Lung (tissue), 12 donors: ENCODE measurements around the gene ANXA9. TPM values are rescaled to one million over a fixed set of nuclear protein-coding genes. Genes with fewer than 3 reads are reported as not detected.
A peak's percentile ranks its signal among the peaks of the same experiment; 100 is the strongest.

Experiments
- ATAC-seq: fragments of 200-7000 bp; cut with Tn5 transposase; one replicate; pipeline ENCODE4 v1.9.1; 2020; ENCODE audit warnings: moderate number of reproducible peaks; ENCODE audit not compliant: insufficient read depth, low FRiP score
- DNase-seq, 3 donors: peaks; one replicate each; pipeline ENCODE4 v3.0.0-alpha.2; 2013 to 2017
- H3K27ac ChIP-seq, 2 donors: one replicate each; pipeline ENCODE4 v1.5.1; 2013; ENCODE audit warnings: mild to moderate bottlenecking in 2 of 2, moderate library complexity in 2 of 2, control low read depth in 1 of 2, inconsistent platforms in 1 of 2, low read depth in 1 of 2, low read length in 1 of 2
- H3K27me3 ChIP-seq, 3 donors: one replicate each; pipeline ENCODE4 v1.5.1; 2013; ENCODE audit warnings: low read length in 2 of 3; ENCODE audit not compliant: control insufficient read depth in 3 of 3, insufficient read depth in 3 of 3
- H3K36me3 ChIP-seq, 4 donors: one replicate each; pipeline ENCODE4 v1.5.1; 2013; ENCODE audit warnings: low read length in 4 of 4, mild to moderate bottlenecking in 1 of 4, moderate library complexity in 1 of 4; ENCODE audit not compliant: control insufficient read depth in 4 of 4, insufficient read depth in 4 of 4
- H3K4me1 ChIP-seq, 5 donors: one replicate each; pipeline ENCODE4 v1.5.1; 2013; ENCODE audit warnings: low read length in 5 of 5, mild to moderate bottlenecking in 2 of 5, moderate library complexity in 1 of 5; ENCODE audit not compliant: control insufficient read depth in 5 of 5, insufficient read depth in 5 of 5
- H3K4me3 ChIP-seq: one replicate; pipeline ENCODE4 v1.5.1; 2013; ENCODE audit warnings: mild to moderate bottlenecking, control low read depth, moderate library complexity
- H3K9ac ChIP-seq, 2 donors: one replicate each; pipeline ENCODE4 v1.5.1; 2013; ENCODE audit warnings: low read length in 2 of 2, control low read depth in 1 of 2; ENCODE audit not compliant: insufficient read depth in 1 of 2
- H3K9me3 ChIP-seq, 4 donors: one replicate each; pipeline ENCODE4 v1.5.1; 2013; ENCODE audit warnings: low read length in 3 of 4, mild to moderate bottlenecking in 1 of 4, moderate library complexity in 1 of 4; ENCODE audit not compliant: control insufficient read depth in 4 of 4, insufficient read depth in 3 of 4
- CTCF ChIP-seq: IDR thresholded peaks from 2 replicates; pipeline ENCODE4 v1.5.1; 2012; ENCODE audit warnings: mild to moderate bottlenecking; ENCODE audit errors: control extremely low read depth, extremely low read depth
- WGBS, 2 donors: extraction: QIAGEN DNeasy Blood & Tissue Kit; methylation state at CpG; one replicate each; pipeline ENCODE4 v1.1.7; 2013; 5-methylcytosine and 5-hydroxymethylcytosine counted together
- polyA plus RNA-seq, 2 donors: library from polyadenylated mRNA; stranded (reverse); fragments of 200-250 nt; gene quantifications; one replicate each; pipeline ENCODE4 v1.2.1, GENCODE V29; 2013
- total RNA-seq, 2 donors: library from RNA; depleted of rRNA in 1 of 2; stranded (reverse); fragments of >200 nt in 1 of 2; gene quantifications; one replicate each; pipeline ENCODE4 v1.2.1, GENCODE V29; 2014 to 2021
- donor health status: control.
- donor health status: control.
- donor health status: Bipolar disorder and iron deficiency.
- donor health status: healthy.
- donor health status: DM: yes; HTN: yes; CAD: no.

The ANXA9 gene
- total and polyA plus RNA-seq, 4 donors = 0.37 to 1.3 (median 0.85) TPM

DNA sequence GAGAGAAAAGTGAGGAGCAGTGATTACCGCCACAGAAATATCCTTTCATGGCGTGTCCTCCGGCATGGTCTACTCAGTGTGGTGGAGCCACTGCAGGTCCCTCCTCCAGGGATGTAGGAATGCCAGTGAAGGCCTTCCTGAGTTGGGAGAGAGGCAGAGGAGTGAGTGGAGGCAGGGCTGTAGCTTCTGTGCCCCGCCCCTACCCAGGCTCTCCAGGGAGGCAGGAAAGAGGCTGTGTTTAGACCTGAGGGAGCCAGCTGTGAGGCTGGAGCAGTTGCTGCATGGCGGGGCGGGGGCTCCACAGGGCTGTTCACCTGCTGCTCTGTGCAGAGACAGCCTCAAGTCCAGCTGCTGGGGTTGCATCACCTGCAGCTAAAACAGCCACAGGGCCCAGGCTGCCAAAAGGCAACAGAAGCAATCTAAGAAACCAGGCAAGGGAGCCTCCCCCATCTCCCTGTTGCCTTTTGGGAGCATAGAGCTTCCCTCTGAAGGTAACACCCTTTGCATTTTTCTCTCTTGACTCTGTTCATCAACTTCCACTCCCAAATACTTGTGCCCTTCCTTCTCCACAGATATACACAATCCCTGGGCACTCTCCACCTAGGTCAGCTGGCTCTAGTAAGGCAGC is 801 bp upstream of the ANXA9 start:
- ATAC-seq (no peak), DNase-seq (peak; percentile 26 to 51 (median 42))
- Histone ChIP-seq H3K27ac (peak overlapping the region in 1 of 2 donors; percentile 44), H3K4me1 (peaks cover 0 to 22% (median 7%) of the 10 kb centered on the region in 5 donors), H3K4me3 (no peak overlapping the region), H3K36me3 (no peaks in the 10 kb centered on the region), H3K27me3 (no peaks in the 10 kb centered on the region), H3K9ac (no peak overlapping the region), H3K9me3 (no peaks in the 10 kb centered on the region)
- 65 to 88% methylated on average over 6 of the region's 6 CpGs for WGBS, 2 donors
- no peak for TF ChIP-seq CTCF

DNA sequence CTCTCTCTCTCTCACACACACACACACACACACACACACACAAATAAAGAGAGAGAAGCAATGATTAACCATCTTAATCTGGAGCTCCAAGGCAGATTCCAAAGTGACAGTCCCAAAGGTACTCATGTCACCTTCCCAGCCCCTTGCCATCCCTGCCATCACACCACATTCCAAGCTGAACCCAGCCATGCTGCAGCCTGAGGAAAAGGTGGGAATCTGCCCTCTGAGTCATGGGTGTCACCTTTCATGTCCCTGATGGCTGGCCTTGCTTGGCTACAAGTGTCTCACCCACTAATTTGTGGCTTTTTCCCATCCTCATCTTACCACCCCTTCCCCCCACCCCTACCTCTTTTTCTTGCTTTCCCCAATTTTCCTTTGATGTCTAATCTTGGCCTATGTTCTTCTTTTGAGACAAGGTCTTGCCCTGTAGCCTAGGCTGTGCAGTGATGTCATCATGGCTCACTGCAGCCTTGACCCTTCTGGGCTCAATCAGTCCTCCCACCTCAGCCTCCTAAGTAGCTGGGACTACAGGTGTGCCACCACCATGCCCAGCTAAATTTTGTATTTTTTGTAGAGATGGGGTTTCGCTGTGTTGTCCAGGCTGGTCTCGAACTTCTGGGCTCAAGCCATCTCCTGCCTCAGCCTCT is 3.2 kb downstream of the ANXA9 start:
- H3K9me3 ChIP-seq = no peaks in the 10 kb centered on the region
- DNase-seq (no peak), ATAC-seq (no peak)
- H3K4me3 ChIP-seq = no peak overlapping the region
- no peaks in the 10 kb centered on the region for H3K36me3 ChIP-seq
- H3K4me1 ChIP-seq = peaks cover 0 to 15% (median 2%) of the 10 kb centered on the region in 5 donors
- no peak for TF ChIP-seq CTCF
- no peak overlapping the region for H3K9ac ChIP-seq
- H3K27ac ChIP-seq = no peak overlapping the region
- 94 to 96% methylated on average over 2 of the region's 2 CpGs for WGBS, 2 donors
- H3K27me3 ChIP-seq = no peaks in the 10 kb centered on the region

DNA sequence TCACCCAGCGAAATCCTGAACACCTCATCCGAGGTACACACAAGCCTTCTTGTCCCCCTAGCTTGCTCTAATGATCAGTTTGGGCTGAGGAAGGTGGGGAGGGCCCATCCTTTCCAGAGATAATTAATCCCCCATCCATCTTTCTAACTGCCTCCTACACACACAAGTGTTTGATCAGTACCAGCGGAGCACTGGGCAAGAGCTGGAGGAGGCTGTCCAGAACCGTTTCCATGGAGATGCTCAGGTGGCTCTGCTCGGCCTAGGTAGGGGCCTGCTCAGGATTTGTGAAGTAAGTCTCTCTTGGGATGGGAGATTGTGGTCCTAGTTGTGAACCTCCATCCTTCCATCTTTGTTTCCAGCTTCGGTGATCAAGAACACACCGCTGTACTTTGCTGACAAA is 5.8 kb downstream of the ANXA9 start:
- no peak overlapping the region for H3K9ac ChIP-seq
- 84 to 89% methylated on average over 7 of the region's 7 CpGs for WGBS, 2 donors
- ATAC-seq = no peak
- TF ChIP-seq CTCF = no peak
- no peak overlapping the region for H3K27ac ChIP-seq
- peaks cover 0 to 1% (median 0%) of the 10 kb centered on the region in 5 donors for H3K4me1 ChIP-seq
- H3K36me3 ChIP-seq = no peaks in the 10 kb centered on the region
- H3K9me3 ChIP-seq = no peaks in the 10 kb centered on the region
- H3K27me3 ChIP-seq = no peaks in the 10 kb centered on the region
- H3K4me3 ChIP-seq = no peak overlapping the region
- no peak for DNase-seq
